GM21717 (cell line): Measurements from ENCODE around the gene TRIM25.

Experiments
- ATAC-seq: cut with Tn5 transposase; IDR thresholded peaks from one replicate; pipeline ENCODE4 v1.9.1; 2021; ENCODE audit warnings: mild to moderate bottlenecking, moderate library complexity; ENCODE audit not compliant: unreplicated experiment

The TRIM25 gene

GRCh38 chr17:56928586-56928985 is 14.7 kb upstream of the TRIM25 start:
- no peak for ATAC-seq

GRCh38 chr17:56926704-56927103 is 12.9 kb upstream of the TRIM25 start:
- ATAC-seq: no peak

GRCh38 chr17:56926270-56926669 is 12.4 kb upstream of the TRIM25 start:
- no peak for ATAC-seq

GRCh38 chr17:56925088-56925487 is 11.2 kb upstream of the TRIM25 start:
- no peak for ATAC-seq

- no peak for ATAC-seq
Measured at GRCh38 chr17:56919717-56920116, 5.9 kb upstream of the TRIM25 start.

- ATAC-seq: no peak
Measured at GRCh38 chr17:56918916-56919315, 5.1 kb upstream of the TRIM25 start.

- no peak for ATAC-seq
Measured at GRCh38 chr17:56917559-56918296, 3.9 kb upstream of the TRIM25 start.

GRCh38 chr17:56914581-56915273 is 878 bp upstream of the TRIM25 start:
- no peak for ATAC-seq

GRCh38 chr17:56913353-56913866 is 439 bp downstream of the TRIM25 start:
- ATAC-seq: peak; percentile 40

GRCh38 chr17:56913000-56913311 is 893 bp downstream of the TRIM25 start:
- no peak for ATAC-seq

- ATAC-seq: no peak
Measured at GRCh38 chr17:56912105-56912999, 1.5 kb downstream of the TRIM25 start.

GRCh38 chr17:56910509-56911235 is 3.2 kb downstream of the TRIM25 start:
- ATAC-seq: no peak

- ATAC-seq: no peak
Measured at GRCh38 chr17:56909742-56910508, 3.9 kb downstream of the TRIM25 start.

- peak; percentile 83 for ATAC-seq
Measured at GRCh38 chr17:56908001-56908542, 5.8 kb downstream of the TRIM25 start.

- ATAC-seq: no peak
Measured at GRCh38 chr17:56903560-56903959, 10.3 kb downstream of the TRIM25 start.

- no peak for ATAC-seq
Measured at GRCh38 chr17:56902348-56902747, 11.5 kb downstream of the TRIM25 start.

- ATAC-seq: no peak
Measured at GRCh38 chr17:56899403-56899802, 14.4 kb downstream of the TRIM25 start.

- no peak for ATAC-seq
Measured at GRCh38 chr17:56898874-56899273, 15.0 kb downstream of the TRIM25 start.

GRCh38 chr17:56897646-56898424 is 16.0 kb downstream of the TRIM25 start:
- ATAC-seq: no peak
